ENCODE measurements around the gene SLCO2B1.

Gene SLCO2B1

GRCh38 chr11:75242722-75243600, 92.1 kb downstream of the SLCO2B1 start:
- H3K27ac ChIP-seq, result no peak overlapping the region
- H2AFZ ChIP-seq, result no peak overlapping the region
- H3K36me3 ChIP-seq (ENCODE audit: control insufficient read depth, insufficient read depth, low read length), result no peaks in the 10 kb centered on the region
- no peaks in the 10 kb centered on the region for H3K79me2 ChIP-seq
- TF ChIP-seq, protein P1, sequence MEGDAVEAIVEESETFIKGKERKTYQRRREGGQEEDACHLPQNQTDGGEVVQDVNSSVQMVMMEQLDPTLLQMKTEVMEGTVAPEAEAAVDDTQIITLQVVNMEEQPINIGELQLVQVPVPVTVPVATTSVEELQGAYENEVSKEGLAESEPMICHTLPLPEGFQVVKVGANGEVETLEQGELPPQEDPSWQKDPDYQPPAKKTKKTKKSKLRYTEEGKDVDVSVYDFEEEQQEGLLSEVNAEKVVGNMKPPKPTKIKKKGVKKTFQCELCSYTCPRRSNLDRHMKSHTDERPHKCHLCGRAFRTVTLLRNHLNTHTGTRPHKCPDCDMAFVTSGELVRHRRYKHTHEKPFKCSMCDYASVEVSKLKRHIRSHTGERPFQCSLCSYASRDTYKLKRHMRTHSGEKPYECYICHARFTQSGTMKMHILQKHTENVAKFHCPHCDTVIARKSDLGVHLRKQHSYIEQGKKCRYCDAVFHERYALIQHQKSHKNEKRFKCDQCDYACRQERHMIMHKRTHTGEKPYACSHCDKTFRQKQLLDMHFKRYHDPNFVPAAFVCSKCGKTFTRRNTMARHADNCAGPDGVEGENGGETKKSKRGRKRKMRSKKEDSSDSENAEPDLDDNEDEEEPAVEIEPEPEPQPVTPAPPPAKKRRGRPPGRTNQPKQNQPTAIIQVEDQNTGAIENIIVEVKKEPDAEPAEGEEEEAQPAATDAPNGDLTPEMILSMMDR (IDR thresholded peaks at IDR 0.05), result no peak
- no peaks in the 10 kb centered on the region for H3K9me3 ChIP-seq (ENCODE audit: control insufficient read depth, low read length)
- no peaks in the 10 kb centered on the region for H3K4me1 ChIP-seq
- H3K4me3 ChIP-seq (ENCODE audit: low read depth, low read length), result no peak overlapping the region
- no peaks in the 10 kb centered on the region for H3K27me3 ChIP-seq (ENCODE audit: control insufficient read depth, insufficient read depth, low read length)
- no peak overlapping the region for H3K9ac ChIP-seq
- H3K4me2 ChIP-seq (ENCODE audit: low read length), result no peak overlapping the region

DNA sequence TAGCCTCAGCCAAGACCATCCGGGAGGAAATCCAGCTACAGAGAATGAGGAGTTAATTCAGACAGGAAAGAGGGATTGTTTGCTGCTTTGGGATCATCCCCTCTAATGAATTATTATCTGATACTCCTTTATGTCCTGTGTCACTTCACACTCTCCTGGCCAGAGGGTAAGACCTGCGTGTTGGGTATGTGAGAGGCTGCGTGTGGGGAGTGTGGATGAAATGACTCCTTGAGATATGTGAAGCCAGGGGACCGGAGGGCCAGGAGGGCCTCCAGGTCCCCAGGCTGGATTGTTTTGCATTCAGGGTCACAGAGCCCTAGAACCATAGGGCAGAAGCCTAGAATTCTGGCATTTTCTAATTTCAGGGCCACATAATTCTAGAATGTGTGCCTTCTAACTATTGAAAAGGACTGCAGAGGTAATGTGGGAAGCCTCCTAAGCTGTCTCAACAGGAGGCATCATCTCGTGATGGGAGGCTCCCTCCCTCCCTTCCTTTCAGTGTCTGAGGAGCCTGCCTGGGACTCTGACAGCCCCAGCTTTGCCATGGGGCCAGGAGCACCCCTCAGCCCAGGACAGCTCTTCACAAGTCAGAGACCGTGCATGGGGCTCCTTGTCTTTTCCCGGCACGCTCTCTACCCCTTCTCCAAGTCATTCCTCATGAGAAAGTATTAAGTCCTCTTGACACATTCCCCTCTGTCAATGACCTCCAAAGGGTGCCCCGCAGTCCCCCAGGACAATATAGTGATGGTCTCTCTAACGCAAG, 93.3 kb downstream of the SLCO2B1 start:
- Histone ChIP-seq H2AFZ (no peak overlapping the region), H3K36me3 (ENCODE audit: control insufficient read depth, insufficient read depth, low read length) (no peaks in the 10 kb centered on the region), H3K9ac (no peak overlapping the region), H3K27ac (no peak overlapping the region), H3K4me3 (ENCODE audit: low read depth, low read length) (no peak overlapping the region), H3K4me2 (ENCODE audit: low read length) (no peak overlapping the region), H3K4me1 (no peaks in the 10 kb centered on the region), H3K79me2 (no peaks in the 10 kb centered on the region), H3K27me3 (ENCODE audit: control insufficient read depth, insufficient read depth, low read length) (no peaks in the 10 kb centered on the region), H3K9me3 (ENCODE audit: control insufficient read depth, low read length) (no peaks in the 10 kb centered on the region)
- TF ChIP-seq, protein P1 (IDR thresholded peaks at IDR 0.05), result no peak

- H3K36me3 ChIP-seq (ENCODE audit: control insufficient read depth, insufficient read depth, low read length), result no peaks in the 10 kb centered on the region
- no peaks in the 10 kb centered on the region for H3K27me3 ChIP-seq (ENCODE audit: control insufficient read depth, insufficient read depth, low read length)
- no peak overlapping the region for H3K4me2 ChIP-seq (ENCODE audit: low read length)
- no peak overlapping the region for H3K4me3 ChIP-seq (ENCODE audit: low read depth, low read length)
- H3K9ac ChIP-seq, result no peak overlapping the region
- H3K27ac ChIP-seq, result no peak overlapping the region
- TF ChIP-seq, protein P1 (IDR thresholded peaks at IDR 0.05), result no peak
- H3K79me2 ChIP-seq, result no peaks in the 10 kb centered on the region
- no peak overlapping the region for H2AFZ ChIP-seq
- H3K9me3 ChIP-seq (ENCODE audit: control insufficient read depth, low read length), result no peaks in the 10 kb centered on the region
- no peaks in the 10 kb centered on the region for H3K4me1 ChIP-seq
Observed at GRCh38 chr11:75245356-75246005, 94.6 kb downstream of the SLCO2B1 start.

DNA sequence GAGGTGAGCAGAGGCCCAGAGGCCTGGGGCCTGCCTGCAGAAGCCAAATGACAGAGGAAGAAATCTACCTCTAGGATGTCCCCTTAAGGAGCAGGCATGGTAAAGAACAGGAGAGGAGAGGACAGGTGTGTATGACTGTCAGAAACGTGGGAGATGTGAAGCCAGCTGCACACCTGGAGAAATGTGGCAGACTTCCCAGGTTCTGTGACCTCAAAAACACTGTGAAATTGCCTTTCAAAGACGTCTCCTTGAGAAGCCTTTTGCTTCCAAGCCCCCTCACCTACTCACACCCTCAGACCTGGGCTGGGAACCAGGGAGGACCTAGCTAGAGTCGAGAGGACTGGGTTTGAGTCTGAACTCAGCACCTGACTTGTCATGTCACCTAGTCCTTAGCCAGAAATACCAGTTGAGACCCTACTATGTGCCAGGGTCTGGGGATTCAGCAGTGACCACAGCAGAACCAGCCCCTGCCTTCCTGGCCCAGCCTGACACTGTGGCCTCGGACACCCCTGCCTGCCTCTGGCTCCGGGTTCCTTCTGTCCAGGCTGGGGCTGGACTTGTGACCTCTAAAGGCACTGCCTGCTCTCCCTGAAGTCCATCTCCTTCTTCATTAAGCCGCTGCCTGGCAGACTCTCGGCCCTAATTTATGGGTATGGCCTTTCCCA, 95.2 kb downstream of the SLCO2B1 start:
- Histone ChIP-seq H3K79me2 (no peaks in the 10 kb centered on the region), H3K4me2 (ENCODE audit: low read length) (no peak overlapping the region), H3K4me1 (no peaks in the 10 kb centered on the region), H3K27me3 (ENCODE audit: control insufficient read depth, insufficient read depth, low read length) (no peaks in the 10 kb centered on the region), H3K36me3 (ENCODE audit: control insufficient read depth, insufficient read depth, low read length) (no peaks in the 10 kb centered on the region), H2AFZ (no peak overlapping the region), H3K27ac (no peak overlapping the region), H3K4me3 (ENCODE audit: low read depth, low read length) (no peak overlapping the region), H3K9ac (no peak overlapping the region), H3K9me3 (ENCODE audit: control insufficient read depth, low read length) (no peaks in the 10 kb centered on the region)
- TF ChIP-seq, protein P1 (IDR thresholded peaks at IDR 0.05), result no peak
